B cell (primary cell): ENCODE results near the gene ADCY2.

Experiments
- EZH2 ChIP-seq: IDR thresholded peaks from 2 replicates; pipeline ENCODE4 v1.6.1; 2012; ENCODE audit warnings: borderline replicate concordance, low read depth, mild to moderate bottlenecking, moderate library complexity, low read length; ENCODE audit not compliant: insufficient read depth, poor library complexity, severe bottlenecking
- TF ChIP-seq, protein P1 (sequence below): fragments of 200-600 bp; IDR thresholded peaks from one replicate; pipeline ENCODE4 v1.8.0; 2022; ENCODE audit warnings: antibody characterized with exemption, mild to moderate bottlenecking

DNA sequence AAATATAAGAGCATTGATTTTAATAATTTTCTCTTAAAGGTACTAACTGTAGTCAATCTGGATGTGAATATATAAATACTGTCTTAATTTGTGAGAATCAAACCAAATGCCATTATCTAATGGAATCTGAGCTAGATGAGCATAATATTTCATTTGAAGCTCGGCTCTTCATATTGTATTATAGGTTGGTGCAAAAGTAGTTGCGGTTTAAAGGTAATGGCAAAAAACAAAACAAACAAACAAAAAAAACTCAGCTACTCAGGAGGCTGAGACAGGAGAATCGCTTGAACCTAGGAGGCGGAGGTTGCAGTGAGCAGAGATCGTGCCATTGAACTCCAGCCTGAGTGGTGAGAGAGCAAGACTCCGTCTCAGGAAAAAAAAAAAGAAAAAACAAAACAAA, 358.6 kb downstream of the ADCY2 start:
- TF ChIP-seq, protein P1, sequence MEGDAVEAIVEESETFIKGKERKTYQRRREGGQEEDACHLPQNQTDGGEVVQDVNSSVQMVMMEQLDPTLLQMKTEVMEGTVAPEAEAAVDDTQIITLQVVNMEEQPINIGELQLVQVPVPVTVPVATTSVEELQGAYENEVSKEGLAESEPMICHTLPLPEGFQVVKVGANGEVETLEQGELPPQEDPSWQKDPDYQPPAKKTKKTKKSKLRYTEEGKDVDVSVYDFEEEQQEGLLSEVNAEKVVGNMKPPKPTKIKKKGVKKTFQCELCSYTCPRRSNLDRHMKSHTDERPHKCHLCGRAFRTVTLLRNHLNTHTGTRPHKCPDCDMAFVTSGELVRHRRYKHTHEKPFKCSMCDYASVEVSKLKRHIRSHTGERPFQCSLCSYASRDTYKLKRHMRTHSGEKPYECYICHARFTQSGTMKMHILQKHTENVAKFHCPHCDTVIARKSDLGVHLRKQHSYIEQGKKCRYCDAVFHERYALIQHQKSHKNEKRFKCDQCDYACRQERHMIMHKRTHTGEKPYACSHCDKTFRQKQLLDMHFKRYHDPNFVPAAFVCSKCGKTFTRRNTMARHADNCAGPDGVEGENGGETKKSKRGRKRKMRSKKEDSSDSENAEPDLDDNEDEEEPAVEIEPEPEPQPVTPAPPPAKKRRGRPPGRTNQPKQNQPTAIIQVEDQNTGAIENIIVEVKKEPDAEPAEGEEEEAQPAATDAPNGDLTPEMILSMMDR, result no peak
- TF ChIP-seq EZH2, result no peak
